K562 (cell line): ENCODE data around the gene ZNF440.
"Not testable (repeated sequence)": the region's sequence is repeated elsewhere in the genome, so short reads cannot be mapped to it uniquely, and the experiment has no call there.

ENCODE experiments used
- CTCF ChIP-seq, 3 experiments: IDR thresholded peaks in 2 of 3; conservative IDR thresholded peaks in 1 of 3; 2 replicates each; pipeline ENCODE4 v1.5.1; 2011 to 2012; ENCODE audit warnings: low read length in 3 of 3, mild to moderate bottlenecking in 3 of 3, control low read depth in 2 of 3, improper control_type of control experiment in 1 of 3, inconsistent platforms in 1 of 3, low read depth in 1 of 3, mixed read lengths in 1 of 3, moderate library complexity in 1 of 3; ENCODE audit not compliant: insufficient read depth in 2 of 3
- FOXK1 ChIP-seq: sonication (generic); formaldehyde crosslinking; IDR thresholded peaks from 2 replicates; pipeline ENCODE4 v1.8.0; 2022; ENCODE audit warnings: missing genetic modification reagents, mild to moderate bottlenecking, borderline replicate concordance
- GTF3C2 ChIP-seq: IDR thresholded peaks from 3 replicates; pipeline ENCODE4 v1.6.1; 2011; ENCODE audit warnings: borderline replicate concordance, mild to moderate bottlenecking, moderate library complexity; ENCODE audit not compliant: insufficient read length; ENCODE audit errors: extremely low read depth
- HDGF ChIP-seq: fragments of 450-650 bp; IDR thresholded peaks from 2 replicates; pipeline ENCODE4 v1.6.1; 2016
- HNRNPLL ChIP-seq: fragments of 200-400 bp; formaldehyde crosslinking; IDR thresholded peaks from 2 replicates; pipeline ENCODE4 v1.6.1; 2017; ENCODE audit warnings: low read length, low read depth, mild to moderate bottlenecking; ENCODE audit not compliant: poor library complexity, severe bottlenecking
- RB1 ChIP-seq: fragments of 450-650 bp; IDR thresholded peaks from 2 replicates; pipeline ENCODE4 v1.6.1; 2017; ENCODE audit warnings: low read depth, mild to moderate bottlenecking
- REST ChIP-seq, 2 experiments: fragments of 450-650 bp; formaldehyde crosslinking in 1 of 2; IDR thresholded peaks; 2 replicates each; pipeline versions ENCODE4 v1.4.0 to v1.6.1; 2014 to 2020; ENCODE audit warnings: mild to moderate bottlenecking in 2 of 2, borderline replicate concordance in 1 of 2, low read depth in 1 of 2
- USF1 ChIP-seq: sonication (generic); formaldehyde crosslinking; IDR thresholded peaks from 2 replicates; pipeline ENCODE4 v1.9.0; 2022; ENCODE audit warnings: mild to moderate bottlenecking, missing genetic modification reagents
- ZBTB11 ChIP-seq, 3 experiments: fragments of 200-800 bp in 1 of 3; fragments of 250-450 bp in 1 of 3; fragments of 450-650 bp in 1 of 3; sonication (Bioruptor Pico) in 1 of 3; sonication (Bioruptor generic) in 1 of 3; formaldehyde crosslinking in 1 of 3; IDR thresholded peaks; 2 replicates each; pipeline versions ENCODE4 v1.6.1 to v1.8.0; 2016 to 2022; ENCODE audit warnings: mild to moderate bottlenecking in 2 of 3, missing genetic modification characterization in 2 of 3, missing compliant biosample characterization in 1 of 3, moderate library complexity in 1 of 3
- ZC3H8 ChIP-seq: fragments of 450-650 bp; IDR thresholded peaks from 2 replicates; pipeline ENCODE4 v1.6.1; 2017
- ZNF707 ChIP-seq: fragments of 250-450 bp; sonication (Bioruptor Pico); conservative IDR thresholded peaks from 2 replicates; pipeline ENCODE4 v1.8.0; 2022; ENCODE audit warnings: inconsistent platforms, mild to moderate bottlenecking, moderate library complexity
- TF ChIP-seq, protein P1 (sequence below): fragments of 450-650 bp; IDR thresholded peaks from 2 replicates; pipeline ENCODE4 v1.6.1; 2017; ENCODE audit warnings: mild to moderate bottlenecking, moderate library complexity

GRCh38 chr19:11847615-11848014 lies 33.5 kb downstream of the ZNF440 start:
- TF ChIP-seq CTCF (IDR thresholded peaks at IDR 0.05 in 2 of 3, conservative IDR thresholded peaks at IDR 0.05 in 1 of 3; ENCODE audit: insufficient read depth in 2 of 3, low read depth in 1 of 3, low read length in 3 of 3), result 0 out of 6 replicates have a peak, but pooled peaks of 2 of the 3 experiments have one; percentile 5 to 23
- not testable (repeated sequence) for TF ChIP-seq GTF3C2; RB1; HNRNPLL; USF1; ZC3H8; REST (IDR thresholded peaks at IDR 0.05; ENCODE audit: borderline replicate concordance); REST (CRISPR knock-in tag; IDR thresholded peaks at IDR 0.05; ENCODE audit: low read depth); ZNF707 (CRISPR knock-in tag); FOXK1; ZBTB11 (CRISPR knock-in tag; IDR thresholded peaks at IDR 0.05); HDGF
- TF ChIP-seq, protein P1, sequence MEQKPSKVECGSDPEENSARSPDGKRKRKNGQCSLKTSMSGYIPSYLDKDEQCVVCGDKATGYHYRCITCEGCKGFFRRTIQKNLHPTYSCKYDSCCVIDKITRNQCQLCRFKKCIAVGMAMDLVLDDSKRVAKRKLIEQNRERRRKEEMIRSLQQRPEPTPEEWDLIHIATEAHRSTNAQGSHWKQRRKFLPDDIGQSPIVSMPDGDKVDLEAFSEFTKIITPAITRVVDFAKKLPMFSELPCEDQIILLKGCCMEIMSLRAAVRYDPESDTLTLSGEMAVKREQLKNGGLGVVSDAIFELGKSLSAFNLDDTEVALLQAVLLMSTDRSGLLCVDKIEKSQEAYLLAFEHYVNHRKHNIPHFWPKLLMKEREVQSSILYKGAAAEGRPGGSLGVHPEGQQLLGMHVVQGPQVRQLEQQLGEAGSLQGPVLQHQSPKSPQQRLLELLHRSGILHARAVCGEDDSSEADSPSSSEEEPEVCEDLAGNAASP, result not testable (repeated sequence)
